ENCODE measurements around the gene GRIA1.

GRCh38 chr5:153496835-153497234, 6.4 kb downstream of the GRIA1 start:
- TF ChIP-seq, protein P1, sequence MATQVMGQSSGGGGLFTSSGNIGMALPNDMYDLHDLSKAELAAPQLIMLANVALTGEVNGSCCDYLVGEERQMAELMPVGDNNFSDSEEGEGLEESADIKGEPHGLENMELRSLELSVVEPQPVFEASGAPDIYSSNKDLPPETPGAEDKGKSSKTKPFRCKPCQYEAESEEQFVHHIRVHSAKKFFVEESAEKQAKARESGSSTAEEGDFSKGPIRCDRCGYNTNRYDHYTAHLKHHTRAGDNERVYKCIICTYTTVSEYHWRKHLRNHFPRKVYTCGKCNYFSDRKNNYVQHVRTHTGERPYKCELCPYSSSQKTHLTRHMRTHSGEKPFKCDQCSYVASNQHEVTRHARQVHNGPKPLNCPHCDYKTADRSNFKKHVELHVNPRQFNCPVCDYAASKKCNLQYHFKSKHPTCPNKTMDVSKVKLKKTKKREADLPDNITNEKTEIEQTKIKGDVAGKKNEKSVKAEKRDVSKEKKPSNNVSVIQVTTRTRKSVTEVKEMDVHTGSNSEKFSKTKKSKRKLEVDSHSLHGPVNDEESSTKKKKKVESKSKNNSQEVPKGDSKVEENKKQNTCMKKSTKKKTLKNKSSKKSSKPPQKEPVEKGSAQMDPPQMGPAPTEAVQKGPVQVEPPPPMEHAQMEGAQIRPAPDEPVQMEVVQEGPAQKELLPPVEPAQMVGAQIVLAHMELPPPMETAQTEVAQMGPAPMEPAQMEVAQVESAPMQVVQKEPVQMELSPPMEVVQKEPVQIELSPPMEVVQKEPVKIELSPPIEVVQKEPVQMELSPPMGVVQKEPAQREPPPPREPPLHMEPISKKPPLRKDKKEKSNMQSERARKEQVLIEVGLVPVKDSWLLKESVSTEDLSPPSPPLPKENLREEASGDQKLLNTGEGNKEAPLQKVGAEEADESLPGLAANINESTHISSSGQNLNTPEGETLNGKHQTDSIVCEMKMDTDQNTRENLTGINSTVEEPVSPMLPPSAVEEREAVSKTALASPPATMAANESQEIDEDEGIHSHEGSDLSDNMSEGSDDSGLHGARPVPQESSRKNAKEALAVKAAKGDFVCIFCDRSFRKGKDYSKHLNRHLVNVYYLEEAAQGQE (IDR thresholded peaks at IDR 0.05; ENCODE audit: insufficient read depth in 1 of 2, low read depth in 2 of 2, low read length in 2 of 2): no peak
- TF ChIP-seq POLR2AphosphoS5 (IDR thresholded peaks at IDR 0.05; ENCODE audit: low read depth, low read length) (no peak), SIN3A (IDR thresholded peaks at IDR 0.05; ENCODE audit: borderline replicate concordance, insufficient read depth, low read length) (no peak), TAF1 (IDR thresholded peaks at IDR 0.05; ENCODE audit: borderline replicate concordance, insufficient read depth, low read length) (no peak), FOXP2 (optimal IDR thresholded peaks at IDR 0.05; ENCODE audit: borderline replicate concordance, extremely low read depth, extremely low read length, insufficient read depth) (no peak)

Data from PFSK-1 (cell line).